GM11168 (cell line): ENCODE measurements around the gene HNRNPA1L2.
"Not testable (repeated sequence)": the region's sequence is repeated elsewhere in the genome, so short reads cannot be mapped to it uniquely, and the experiment has no call there.

Source experiments
- in situ Hi-C: fragments of 300-500 bp; cut with MboI; formaldehyde crosslinking; loops from one replicate; pipeline ENCODE4 v1.12.0; 2022; ENCODE audit warnings: low sequenced_read_pairs; ENCODE audit not compliant: unreplicated experiment

HNRNPA1L2 gene

DNA sequence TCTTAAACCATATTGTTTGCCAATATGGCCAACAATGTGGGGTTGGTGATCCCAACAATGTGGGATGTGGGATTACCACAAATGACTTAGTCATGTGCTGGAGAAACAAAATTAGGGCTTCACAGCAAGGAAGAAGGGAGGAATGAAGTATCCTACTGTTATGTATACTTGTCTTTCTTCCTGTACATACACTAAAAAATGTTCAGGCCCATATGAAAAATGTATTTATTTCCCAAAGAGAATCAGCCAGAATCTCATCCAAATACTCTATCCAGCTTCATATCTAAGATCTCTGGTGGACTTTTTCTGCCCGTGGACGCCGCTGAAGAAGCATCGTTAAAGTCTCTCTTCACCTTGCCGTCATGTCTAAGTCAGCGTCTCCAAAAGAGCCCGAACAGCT, at the start of gene HNRNPA1L2:
Gene HNRNPA1L2, plus strand, starts transcription at position 301 of the 400 bp plus-strand sequence. Its CDS starts 62 bp downstream, at position 363.
- in situ Hi-C loops: no loop called here

- in situ Hi-C loops: not testable (repeated sequence)
Measured at GRCh38 chr13:52593175-52593574, 49.1 kb upstream of the HNRNPA1L2 start.

DNA sequence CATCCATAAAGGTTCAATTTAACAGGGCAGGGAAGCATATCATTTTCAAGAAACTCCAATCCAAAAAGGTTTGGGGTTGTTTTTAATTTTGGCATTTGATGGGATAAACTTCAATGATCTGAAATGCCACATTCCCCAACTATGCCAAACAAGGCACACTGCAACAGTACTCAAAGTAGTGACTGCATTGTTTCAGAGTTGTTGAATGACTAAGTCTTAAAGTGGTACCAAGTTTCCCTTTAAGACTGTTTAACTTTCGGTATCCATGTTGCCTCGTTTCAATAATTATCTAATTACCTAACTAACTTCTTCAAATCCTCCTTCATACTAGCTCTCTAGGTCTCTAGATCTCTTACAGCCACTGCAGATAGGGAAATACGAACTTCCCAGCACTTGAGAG, 48.4 kb upstream of the HNRNPA1L2 start:
- in situ Hi-C loops: not testable (repeated sequence)

DNA sequence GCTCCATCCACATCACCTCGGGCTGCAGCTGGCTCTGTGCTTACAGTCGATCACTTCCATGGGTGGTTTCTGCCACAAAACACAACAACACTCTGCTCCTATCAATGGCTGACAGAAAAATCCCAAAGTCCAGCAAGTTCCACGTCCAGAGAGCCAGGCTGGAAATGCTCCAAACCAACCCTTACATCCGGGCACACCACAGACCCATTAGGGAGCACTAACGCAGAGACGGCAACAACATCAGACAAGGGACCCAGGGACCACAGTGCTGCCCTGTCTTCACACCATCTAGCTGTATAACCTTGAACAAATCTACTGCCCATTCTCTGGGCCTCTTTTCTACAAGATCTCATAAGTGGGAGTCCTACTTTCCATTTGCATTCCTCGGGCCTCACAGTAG, 47.9 kb upstream of the HNRNPA1L2 start:
- in situ Hi-C loops: not testable (repeated sequence)

- in situ Hi-C loops: no loop called here
Measured at GRCh38 chr13:52597676-52598075, 44.6 kb upstream of the HNRNPA1L2 start.

DNA sequence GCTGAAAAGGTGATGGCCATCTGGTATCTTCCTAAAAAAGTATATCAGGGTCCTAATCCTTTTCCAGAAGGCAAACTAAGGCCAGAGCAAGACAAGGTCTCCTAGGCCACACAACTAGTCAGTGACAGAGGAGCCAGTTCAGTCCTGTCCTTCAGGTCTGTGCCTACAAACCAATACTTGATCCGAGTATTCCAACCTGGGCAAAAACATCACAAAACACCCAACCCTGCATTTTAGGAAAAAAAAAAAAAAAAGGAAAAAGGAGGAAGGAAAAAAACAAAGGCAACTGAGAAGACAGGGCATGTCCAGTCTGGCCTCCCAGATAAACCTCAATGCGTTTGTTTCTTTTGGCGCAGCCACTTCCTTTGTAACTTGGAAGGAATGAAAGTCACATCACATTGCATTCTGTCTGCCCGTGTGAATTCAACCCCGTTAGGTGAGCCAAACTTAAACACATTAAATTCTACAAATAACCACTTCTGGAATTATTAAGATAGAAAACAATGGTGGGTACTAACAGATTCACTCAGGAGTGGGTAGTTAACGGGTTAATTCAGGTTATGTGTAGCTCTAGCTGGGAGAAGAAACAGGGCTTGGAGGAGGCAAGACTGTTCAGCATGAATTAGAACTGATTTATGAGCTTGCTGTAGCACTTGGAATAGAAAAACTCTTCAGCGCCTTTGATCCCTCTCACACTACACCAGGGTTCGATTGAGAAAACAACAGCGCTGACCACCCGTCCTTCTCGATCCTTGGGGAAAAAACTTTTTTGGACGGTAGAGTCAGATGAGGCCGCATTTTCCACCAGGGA, 43.0 kb upstream of the HNRNPA1L2 start:
- in situ Hi-C loops: no loop called here

GRCh38 chr13:52599848-52600603, 42.2 kb upstream of the HNRNPA1L2 start:
- in situ Hi-C loops: loop anchor here (25.0 kb wide), 1 partner anchor 212 kb away; no protein-coding TSS in a partner anchor

DNA sequence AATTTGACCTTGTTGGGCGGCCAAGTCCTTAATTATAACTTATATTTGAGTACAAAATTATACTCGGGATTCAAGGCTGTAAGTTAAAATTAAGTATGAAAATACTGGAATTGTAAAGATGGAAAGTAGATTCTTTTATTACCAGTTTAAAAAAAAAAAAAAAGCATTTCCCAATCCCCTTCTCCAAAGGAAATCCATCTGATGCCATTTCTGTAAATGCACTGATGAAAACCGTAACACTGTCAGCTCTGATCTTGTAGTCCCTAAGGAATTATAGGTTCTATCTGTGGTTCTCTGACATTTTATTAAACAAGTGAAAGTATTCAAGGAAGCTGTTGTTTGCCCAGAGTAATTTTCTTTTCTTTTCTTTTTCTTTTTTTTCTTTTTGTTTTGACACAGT, 41.6 kb upstream of the HNRNPA1L2 start:
- in situ Hi-C loops: loop anchor here (25.0 kb wide), 1 partner anchor 212 kb away; no protein-coding TSS in a partner anchor

GRCh38 chr13:52603316-52603715, 38.9 kb upstream of the HNRNPA1L2 start:
- in situ Hi-C loops: loop anchor here (25.0 kb wide), 1 partner anchor 209 kb away; no protein-coding TSS in a partner anchor

- in situ Hi-C loops: loop anchor here (25.0 kb wide), 1 partner anchor 206 kb away; no protein-coding TSS in a partner anchor
Measured at GRCh38 chr13:52606126-52606525, 36.1 kb upstream of the HNRNPA1L2 start.

GRCh38 chr13:52606795-52607194, 35.4 kb upstream of the HNRNPA1L2 start:
- in situ Hi-C loops: loop anchor here (25.0 kb wide), 1 partner anchor 206 kb away; no protein-coding TSS in a partner anchor

GRCh38 chr13:52608184-52608583, 34.0 kb upstream of the HNRNPA1L2 start:
- in situ Hi-C loops: loop anchor here (25.0 kb wide), 1 partner anchor 204 kb away; no protein-coding TSS in a partner anchor

GRCh38 chr13:52609013-52609606, 33.1 kb upstream of the HNRNPA1L2 start:
- in situ Hi-C loops: loop anchor here (25.0 kb wide), 1 partner anchor 203 kb away; no protein-coding TSS in a partner anchor

GRCh38 chr13:52610158-52610557, 32.1 kb upstream of the HNRNPA1L2 start:
- in situ Hi-C loops: loop anchor here (25.0 kb wide), 1 partner anchor 202 kb away; no protein-coding TSS in a partner anchor

DNA sequence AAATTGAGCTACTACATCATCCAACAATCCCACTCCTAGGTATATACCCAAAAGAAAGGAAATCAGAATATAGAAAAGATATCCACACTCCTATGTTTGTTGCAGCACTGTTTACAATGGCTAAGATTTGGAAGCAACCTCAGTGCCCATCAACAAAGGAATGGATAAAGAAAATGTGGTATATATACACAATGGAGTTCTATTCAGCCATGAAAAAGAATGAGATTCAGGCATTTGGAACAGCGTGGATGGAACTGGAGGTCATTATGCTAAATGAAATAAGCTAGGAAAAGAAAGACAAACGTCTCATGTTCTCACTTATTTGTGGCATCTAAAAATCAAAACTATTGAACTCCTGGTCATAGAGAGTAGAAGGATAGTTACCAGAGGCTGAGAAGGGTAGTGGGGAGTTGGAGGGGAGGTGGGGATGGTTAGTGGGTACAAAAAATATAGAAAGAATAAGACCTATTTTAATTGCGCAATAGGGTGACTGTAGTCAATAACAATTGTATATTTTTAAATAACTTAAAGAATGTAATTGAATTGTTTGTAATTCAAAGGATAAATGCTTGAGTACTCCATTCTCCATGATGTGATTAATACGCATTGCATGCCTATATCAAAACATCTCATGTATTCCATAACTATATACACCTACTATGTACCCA, 27.0 kb upstream of the HNRNPA1L2 start:
- in situ Hi-C loops: loop anchor here (25.0 kb wide), 1 partner anchor 197 kb away; no protein-coding TSS in a partner anchor

- in situ Hi-C loops: loop anchor here (25.0 kb wide), 1 partner anchor 196 kb away; no protein-coding TSS in a partner anchor
Measured at GRCh38 chr13:52615812-52616211, 26.4 kb upstream of the HNRNPA1L2 start.

DNA sequence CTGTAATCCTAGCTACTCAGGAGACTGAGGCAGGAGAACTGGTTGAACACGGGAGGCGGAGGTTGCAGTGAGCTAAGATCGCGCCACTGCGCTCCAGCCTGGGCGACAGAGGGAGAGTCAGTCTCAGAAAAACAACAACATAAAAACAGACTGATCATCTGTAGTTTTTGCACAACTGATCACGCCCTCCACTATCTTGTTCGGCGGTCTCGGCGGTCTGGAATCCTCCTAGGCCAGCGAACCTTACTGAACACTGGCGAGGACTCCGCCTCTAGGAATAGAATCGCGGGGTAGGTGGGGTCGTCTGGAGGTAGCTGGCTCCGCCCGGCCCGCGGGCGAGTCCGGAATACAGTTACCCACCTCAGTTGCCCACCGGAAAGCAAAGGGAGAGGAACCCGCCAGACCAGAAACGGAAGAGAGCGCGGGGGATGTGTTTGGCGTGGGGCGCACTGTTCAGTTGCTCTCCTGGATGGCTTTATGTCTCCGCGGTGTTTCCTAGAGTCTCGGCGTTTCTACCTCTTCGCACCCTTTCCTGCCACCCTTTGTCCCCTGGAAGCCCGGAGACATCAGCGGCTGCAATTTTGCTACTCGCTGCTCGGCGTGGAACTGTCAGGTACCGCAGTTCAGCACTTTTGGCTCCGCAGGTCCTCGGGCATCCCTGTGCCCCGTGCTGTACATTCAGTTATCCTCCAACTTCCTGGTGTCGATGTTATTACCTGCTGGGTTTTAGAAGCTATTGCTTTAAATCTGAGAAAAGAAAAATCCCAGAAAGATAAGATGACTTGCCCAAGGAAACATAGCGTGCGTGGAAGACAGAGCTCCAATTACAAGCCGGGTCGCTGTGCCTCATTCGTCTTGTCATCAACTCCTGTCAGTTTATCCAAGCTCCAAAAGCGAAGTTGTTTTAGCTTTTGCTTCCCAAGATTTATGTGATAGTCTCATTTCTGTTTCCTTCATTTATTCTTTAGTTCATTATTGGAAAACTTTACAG, 24.9 kb upstream of the HNRNPA1L2 start:
- in situ Hi-C loops: loop anchor here (25.0 kb wide), 1 partner anchor 195 kb away; no protein-coding TSS in a partner anchor

- in situ Hi-C loops: not testable (repeated sequence)
Measured at GRCh38 chr13:52631083-52631690, 11.0 kb upstream of the HNRNPA1L2 start.
